IgD-negative memory B cell (primary cell): ENCODE data around the gene SFXN5. TPM values are rescaled to one million over a fixed set of nuclear protein-coding genes. Genes with fewer than 3 reads are reported as not detected.

ENCODE experiments used
- H3K27ac Mint-ChIP-seq, 3 donors: one replicate each; pipeline ENCODE4 v1.8.0; 2020 to 2022; ENCODE audit warnings: mild to moderate bottlenecking in 3 of 3, mixed read lengths in 3 of 3, moderate library complexity in 1 of 3
- H3K27me3 Mint-ChIP-seq: one replicate; pipeline ENCODE4 v1.8.0; 2021; ENCODE audit warnings: mixed read lengths
- H3K36me3 Mint-ChIP-seq: one replicate; pipeline ENCODE4 v1.8.0; 2020; ENCODE audit warnings: mild to moderate bottlenecking, mixed read lengths
- H3K4me1 Mint-ChIP-seq, 3 donors: one replicate each; pipeline ENCODE4 v1.8.0; 2020 to 2022; ENCODE audit warnings: mixed read lengths in 3 of 3, mild to moderate bottlenecking in 1 of 3
- H3K4me3 Mint-ChIP-seq, 4 donors: one replicate each; pipeline ENCODE4 v1.8.0; 2020 to 2022; ENCODE audit warnings: mild to moderate bottlenecking in 4 of 4, mixed read lengths in 4 of 4, moderate library complexity in 3 of 4
- H3K9me3 Mint-ChIP-seq, 3 donors: one replicate each; pipeline ENCODE4 v1.8.0; 2020 to 2021; ENCODE audit warnings: mixed read lengths in 3 of 3, mild to moderate bottlenecking in 1 of 3
- polyA plus RNA-seq: library from polyadenylated mRNA; unstranded; fragments of 300-500 nt; fragmentation: Illumina TruSeq; gene quantifications from one replicate; pipeline ENCODE4 v1.2.3, GENCODE V29; 2021

The SFXN5 gene
- polyA plus RNA-seq, 1 donor from 2014 or later: 2.8 TPM

DNA sequence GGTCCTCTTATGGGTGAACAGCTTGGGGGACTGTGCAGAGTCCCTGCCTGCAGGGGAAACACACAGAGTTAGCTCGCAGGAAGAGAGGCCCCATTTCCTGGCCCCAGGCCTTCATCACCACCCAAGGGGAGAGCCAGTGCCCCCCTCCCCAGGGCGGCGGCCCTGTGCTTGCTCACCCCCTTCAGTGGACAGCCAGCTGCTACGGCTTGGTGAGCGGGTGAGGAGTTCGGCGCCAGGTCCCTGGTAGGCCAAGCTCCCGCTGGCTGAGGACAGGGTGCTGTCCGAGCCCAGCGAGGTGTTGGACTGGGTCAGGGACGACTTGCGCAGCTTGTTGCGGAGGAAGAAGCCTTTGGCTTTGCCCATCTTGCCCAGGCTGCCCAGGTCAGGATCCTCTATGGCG lies 17.2 kb upstream of the SFXN5 start:
- no peaks in the 10 kb centered on the region for H3K9me3 Mint-ChIP-seq
- H3K36me3 Mint-ChIP-seq: no peaks in the 10 kb centered on the region
- no peak overlapping the region for H3K4me3 Mint-ChIP-seq
- no peaks in the 10 kb centered on the region for H3K27me3 Mint-ChIP-seq
- H3K4me1 Mint-ChIP-seq: no peaks in the 10 kb centered on the region
- H3K27ac Mint-ChIP-seq: no peak overlapping the region

DNA sequence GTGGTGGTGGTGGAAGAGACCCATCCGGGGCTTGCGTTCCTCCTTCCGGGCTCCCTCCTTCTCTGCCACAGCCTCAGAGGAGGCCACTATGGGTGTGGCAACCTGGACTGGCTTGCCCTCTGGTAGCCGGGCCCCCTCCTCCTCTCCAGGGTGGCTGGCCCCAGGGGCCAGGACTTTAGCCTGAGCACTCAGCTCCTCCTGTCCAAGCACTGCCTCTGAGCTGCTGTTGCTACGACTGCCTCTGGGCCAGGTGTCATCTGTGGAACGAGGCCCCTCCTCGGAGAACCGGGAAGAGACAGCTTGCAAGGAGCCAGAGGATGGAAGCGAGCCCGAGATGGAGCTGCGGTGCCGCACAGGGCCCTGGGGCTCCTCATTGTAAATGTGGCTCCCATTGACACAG lies 16.7 kb upstream of the SFXN5 start:
- H3K27ac Mint-ChIP-seq: no peak overlapping the region
- no peaks in the 10 kb centered on the region for H3K27me3 Mint-ChIP-seq
- no peaks in the 10 kb centered on the region for H3K9me3 Mint-ChIP-seq
- no peaks in the 10 kb centered on the region for H3K36me3 Mint-ChIP-seq
- no peaks in the 10 kb centered on the region for H3K4me1 Mint-ChIP-seq
- H3K4me3 Mint-ChIP-seq: no peak overlapping the region

DNA sequence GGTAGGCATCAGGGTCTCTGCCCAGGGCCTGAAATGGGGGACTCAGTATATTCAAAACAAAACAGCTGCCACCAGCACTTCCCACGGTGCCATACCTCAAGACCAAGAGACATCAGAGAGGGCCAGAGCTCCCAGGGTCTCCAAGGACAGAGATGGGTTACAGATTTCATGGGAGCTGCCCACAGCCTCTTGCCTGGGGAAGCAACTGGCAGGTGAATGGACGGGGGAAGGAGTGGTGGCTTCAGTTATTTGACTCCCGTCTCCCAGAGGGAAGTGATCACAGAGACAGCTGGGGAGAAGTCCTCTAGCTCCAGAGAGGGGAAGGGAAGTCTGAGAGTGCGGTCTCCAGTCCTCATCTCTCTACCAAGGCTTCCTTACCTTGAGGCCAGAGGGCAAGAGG lies 15.8 kb upstream of the SFXN5 start:
- Mint-ChIP-seq H3K4me3 (no peak overlapping the region), H3K36me3 (no peaks in the 10 kb centered on the region), H3K9me3 (no peaks in the 10 kb centered on the region), H3K27ac (no peak overlapping the region), H3K4me1 (no peaks in the 10 kb centered on the region), H3K27me3 (no peaks in the 10 kb centered on the region)

DNA sequence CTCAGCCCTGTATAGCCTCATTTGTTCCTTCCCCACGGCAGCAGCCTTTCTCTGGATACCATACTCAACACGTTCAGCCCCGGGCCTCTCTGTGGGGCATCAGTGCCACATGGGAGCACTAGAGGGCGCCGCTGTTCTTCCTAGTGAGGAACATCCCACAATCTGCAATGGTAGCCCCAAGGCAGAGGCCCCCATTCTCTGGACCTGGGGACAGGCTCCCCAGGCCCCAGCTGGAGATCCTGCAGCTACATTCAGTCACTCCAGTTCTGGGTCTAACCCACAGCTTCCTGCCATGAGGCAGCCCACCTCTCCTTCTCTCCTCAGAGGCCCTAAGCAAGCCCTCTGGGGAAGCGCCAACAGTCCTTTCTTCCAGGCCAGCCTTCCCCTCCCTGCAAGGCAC lies 14.2 kb upstream of the SFXN5 start:
- Mint-ChIP-seq H3K4me3 (no peak overlapping the region), H3K9me3 (no peaks in the 10 kb centered on the region), H3K4me1 (no peaks in the 10 kb centered on the region), H3K27ac (no peak overlapping the region), H3K27me3 (no peaks in the 10 kb centered on the region), H3K36me3 (no peaks in the 10 kb centered on the region)

DNA sequence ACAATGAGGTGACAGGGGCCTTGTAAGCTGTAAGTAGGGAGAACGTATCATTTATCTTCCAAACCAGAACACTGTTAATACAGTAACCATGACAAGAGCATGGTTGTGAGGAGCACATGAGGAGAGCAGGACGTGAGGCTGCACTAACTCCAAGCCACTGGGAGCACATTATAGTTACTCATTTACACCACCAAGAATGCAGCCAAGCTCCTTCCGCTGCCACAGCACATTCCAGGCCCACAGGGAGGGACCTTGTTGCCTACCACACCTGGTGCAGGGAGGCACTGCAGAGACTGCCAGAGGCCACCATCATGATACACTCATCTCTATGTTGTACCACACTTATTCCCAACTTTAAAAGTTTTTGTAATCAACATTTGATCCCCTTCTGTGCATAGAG lies 13.5 kb upstream of the SFXN5 start:
- Mint-ChIP-seq H3K27me3 (no peaks in the 10 kb centered on the region), H3K27ac (no peak overlapping the region), H3K36me3 (no peaks in the 10 kb centered on the region), H3K4me1 (no peaks in the 10 kb centered on the region), H3K9me3 (no peaks in the 10 kb centered on the region), H3K4me3 (no peak overlapping the region)

DNA sequence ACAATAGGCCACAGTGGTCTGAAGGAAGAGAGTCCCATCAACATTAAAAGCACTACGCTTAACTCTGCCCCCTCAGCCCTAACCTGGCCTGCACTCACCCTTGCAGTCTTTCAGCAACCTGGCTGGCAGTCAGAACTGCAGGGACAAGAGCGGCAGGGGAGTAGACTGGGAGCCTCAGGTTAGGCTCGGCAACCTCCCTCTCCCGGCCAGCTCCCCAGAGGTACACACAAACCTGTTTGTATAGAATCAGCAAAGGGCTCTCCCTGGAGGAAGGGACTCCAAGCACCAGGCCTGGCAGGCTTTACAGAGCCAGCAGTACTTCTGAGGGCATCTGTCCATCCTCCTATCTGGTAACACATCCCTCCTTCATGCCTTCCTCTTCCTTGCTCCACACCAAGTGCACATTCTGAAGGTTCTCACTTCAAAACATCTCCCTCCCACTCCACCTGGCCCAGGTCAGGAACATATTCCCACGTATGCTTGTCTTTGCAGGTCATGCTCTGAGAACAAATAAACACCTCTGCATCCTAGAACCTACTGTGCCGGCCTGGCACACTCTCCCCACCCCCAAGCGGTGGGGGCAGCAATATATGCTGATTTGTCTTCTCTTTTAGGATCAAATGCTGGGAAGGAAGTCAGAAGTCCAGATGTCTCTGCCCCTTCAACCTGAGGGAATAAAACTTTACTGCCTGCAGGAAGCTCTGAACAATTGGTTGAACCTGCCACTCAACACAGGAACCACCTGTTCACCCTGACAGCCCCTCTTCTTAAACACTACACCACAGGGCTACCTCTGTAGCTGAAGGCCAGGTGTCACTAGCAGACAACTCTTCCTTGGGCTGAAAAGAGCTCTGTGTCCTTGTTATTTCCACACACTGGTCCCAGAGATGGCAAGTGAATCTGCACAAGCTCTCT lies 12.6 kb upstream of the SFXN5 start:
- H3K27ac Mint-ChIP-seq: peak overlapping the region in 1 of 3 donors; percentile 64
- no peaks in the 10 kb centered on the region for H3K4me1 Mint-ChIP-seq
- no peaks in the 10 kb centered on the region for H3K9me3 Mint-ChIP-seq
- H3K4me3 Mint-ChIP-seq: no peak overlapping the region
- no peaks in the 10 kb centered on the region for H3K27me3 Mint-ChIP-seq
- no peaks in the 10 kb centered on the region for H3K36me3 Mint-ChIP-seq

DNA sequence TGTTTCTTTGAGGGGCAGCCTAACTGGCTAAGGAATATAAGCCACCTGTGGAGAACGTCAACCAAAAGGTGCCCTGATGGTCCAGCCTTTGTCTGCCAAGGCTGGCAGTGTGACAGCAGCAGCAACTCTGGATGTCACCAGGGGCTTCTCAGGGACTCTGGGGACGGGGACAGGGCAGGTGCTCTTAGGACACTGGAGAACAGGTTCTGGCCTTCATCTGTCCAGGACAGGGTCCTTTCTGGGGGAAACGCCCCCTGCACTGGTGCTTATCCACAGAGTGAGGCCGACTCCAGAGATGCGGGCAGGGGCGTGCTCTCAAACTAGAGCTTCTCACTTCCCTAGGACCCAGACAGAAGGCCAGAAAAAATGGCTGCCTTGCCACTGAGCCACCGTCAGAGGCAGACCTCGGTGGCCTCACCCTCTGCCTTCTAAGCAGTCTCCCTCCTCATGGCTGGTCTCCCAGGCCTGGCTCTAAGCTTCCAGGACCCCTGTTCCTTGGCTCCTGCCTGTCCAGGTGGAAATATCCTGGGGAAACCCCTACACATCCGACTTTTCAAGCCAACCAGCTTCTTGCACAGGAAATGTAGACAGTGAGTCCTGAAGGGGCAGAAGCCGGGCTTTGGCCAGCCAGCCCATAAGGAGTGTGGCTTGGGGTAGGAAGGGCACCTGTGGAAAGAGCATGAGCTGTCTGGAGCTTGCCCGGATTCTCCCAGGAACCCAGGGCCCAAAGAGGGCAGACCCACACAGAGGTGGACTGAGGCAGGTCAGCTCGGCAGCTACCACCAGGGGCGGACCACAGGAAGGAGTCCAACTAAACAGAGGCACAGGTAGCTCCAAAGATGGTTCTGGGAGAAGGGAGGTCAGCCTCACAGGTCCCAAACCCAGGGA lies 11.3 kb upstream of the SFXN5 start:
- Mint-ChIP-seq H3K9me3 (no peaks in the 10 kb centered on the region), H3K27ac (no peak overlapping the region), H3K27me3 (peaks cover 3% of the 10 kb centered on the region), H3K36me3 (peaks cover 1% of the 10 kb centered on the region), H3K4me3 (no peak overlapping the region), H3K4me1 (no peaks in the 10 kb centered on the region)

DNA sequence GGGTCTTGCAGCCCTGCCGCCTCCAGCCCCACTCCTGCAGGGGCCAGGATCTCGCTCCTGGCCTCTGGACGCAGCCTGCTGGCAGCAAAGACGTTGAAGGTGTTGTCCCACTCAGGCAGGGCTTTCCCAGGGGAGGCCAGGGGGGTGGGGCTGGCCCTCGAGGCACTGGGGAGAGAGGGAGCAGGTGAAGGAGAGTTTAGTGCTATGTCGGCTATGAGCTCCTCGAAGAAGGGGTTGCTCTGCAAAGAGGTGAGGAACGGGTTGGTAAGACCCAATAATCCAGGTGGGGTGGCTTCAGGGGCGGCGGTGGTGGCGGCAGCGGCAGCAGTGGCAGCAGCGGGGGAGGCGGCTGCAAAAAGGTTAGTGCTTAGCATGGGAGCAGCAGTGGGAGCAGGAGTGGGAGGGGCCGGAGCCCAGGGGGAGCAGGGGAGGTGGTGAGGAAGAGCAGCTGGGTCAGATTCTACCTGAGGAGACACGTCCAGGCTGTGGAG lies 9.7 kb upstream of the SFXN5 start:
- no peaks in the 10 kb centered on the region for H3K4me1 Mint-ChIP-seq
- peaks cover 3% of the 10 kb centered on the region for H3K27me3 Mint-ChIP-seq
- peaks cover 1% of the 10 kb centered on the region for H3K36me3 Mint-ChIP-seq
- H3K27ac Mint-ChIP-seq: no peak overlapping the region
- no peak overlapping the region for H3K4me3 Mint-ChIP-seq
- no peaks in the 10 kb centered on the region for H3K9me3 Mint-ChIP-seq

DNA sequence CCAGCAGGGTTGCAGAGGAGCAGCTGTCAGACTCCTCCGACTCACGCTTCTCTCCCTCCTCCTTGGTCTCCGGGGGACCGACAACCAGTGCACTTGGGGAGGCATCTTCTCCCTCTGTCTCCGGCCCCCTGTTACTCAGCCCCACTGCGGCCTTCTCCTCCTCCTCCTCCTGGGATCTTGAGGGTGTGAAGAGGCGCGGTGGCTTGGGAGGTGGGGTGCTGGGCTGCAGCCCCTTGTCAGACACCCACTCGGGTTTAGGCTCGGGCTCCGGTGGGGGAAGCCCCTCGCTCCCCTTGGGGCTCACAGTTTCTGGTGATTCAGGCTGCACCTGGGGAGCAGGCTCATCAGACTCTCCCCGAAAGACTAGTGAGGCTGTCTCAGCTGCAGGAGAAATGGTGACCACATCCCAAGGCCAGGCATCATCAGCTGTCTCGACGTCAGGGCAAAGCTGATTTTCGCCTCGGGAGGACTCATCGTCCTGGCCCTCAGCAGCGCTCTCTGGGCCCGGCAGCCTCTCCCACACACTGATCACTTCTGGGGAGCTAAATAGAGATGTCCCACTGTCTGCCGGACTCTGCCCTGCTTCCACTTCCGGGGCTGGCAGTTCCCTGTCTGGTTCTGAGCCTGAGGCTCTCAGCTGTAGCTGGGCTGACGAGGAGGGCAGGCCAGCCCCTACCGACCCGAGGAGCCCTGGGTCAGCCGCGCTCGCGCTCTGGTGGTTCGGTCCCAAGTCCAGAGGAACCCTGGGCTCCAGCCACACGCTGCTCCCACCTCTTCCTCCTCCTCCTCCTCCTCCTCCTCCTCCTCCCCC lies 9.0 kb upstream of the SFXN5 start:
- no peak overlapping the region for H3K4me3 Mint-ChIP-seq
- no peaks in the 10 kb centered on the region for H3K9me3 Mint-ChIP-seq
- no peaks in the 10 kb centered on the region for H3K4me1 Mint-ChIP-seq
- peaks cover 1% of the 10 kb centered on the region for H3K36me3 Mint-ChIP-seq
- no peak overlapping the region for H3K27ac Mint-ChIP-seq
- H3K27me3 Mint-ChIP-seq: peaks cover 3% of the 10 kb centered on the region

DNA sequence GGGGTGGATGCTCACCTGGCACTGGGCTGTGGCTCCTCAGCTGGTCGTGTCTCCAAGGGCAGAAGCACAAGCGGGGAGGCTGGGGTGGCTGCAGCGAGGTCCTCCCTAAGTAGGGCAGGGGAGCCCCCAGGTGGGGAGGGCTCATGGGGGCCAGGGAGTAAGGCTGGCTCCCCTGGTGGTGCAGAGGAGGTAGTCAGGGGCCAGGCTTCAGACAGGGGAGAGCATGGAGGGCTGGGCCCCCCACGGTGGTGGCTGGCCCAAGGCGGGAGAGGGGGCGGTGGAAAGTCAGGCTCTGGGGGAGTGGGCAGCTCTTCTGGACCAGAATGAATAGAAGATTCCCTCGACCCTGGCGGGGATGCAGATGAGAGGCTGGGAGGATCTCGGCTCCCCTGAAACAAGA lies 8.1 kb upstream of the SFXN5 start:
- Mint-ChIP-seq H3K4me3 (no peak overlapping the region), H3K9me3 (no peaks in the 10 kb centered on the region), H3K27ac (no peak overlapping the region), H3K36me3 (peaks cover 1% of the 10 kb centered on the region), H3K27me3 (peaks cover 3% of the 10 kb centered on the region), H3K4me1 (no peaks in the 10 kb centered on the region)

DNA sequence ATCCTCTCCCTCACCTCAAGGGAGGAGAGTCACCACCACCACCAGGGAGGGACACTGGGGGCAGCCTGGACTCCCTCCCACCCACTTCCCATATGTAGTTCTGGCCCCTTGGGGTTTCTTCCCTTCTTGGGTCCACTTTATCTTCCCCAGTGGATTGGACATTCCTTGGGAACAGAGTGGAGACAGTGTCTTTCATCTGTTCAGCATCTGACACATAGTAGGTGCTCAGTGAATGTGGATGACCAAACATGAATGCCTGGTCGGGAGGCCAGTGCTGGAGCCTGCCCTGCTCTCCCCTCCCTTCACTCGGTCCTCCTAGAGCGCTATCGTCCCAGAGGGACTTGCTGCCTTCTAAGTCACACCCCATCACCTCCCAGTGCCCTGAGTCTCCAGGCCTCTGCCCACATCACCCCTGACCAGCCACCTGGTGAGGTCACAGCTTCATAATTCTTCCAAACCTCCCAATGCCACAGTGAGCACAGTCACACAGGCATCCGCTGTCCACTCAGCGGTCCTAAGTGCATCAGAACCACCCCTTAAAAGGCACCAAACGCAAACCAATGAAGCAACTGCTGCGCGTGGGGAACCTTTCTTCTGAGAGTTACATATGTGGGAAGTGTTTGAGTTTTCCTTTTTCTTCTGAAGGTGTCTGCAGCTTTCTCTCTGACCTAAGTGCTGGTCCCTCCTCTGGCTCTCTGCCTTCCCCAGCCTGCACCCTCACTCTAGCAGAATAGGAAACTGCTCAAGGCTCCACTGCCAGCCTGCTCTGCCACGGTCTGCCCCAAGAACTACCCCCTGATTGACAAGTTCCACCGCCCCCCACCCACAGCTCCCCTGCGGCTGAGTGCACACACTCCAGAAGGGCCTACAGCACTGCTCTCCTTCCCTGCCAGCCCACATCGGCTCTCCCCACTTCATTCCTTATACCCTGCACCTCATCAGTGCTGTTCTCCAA lies 7.2 kb upstream of the SFXN5 start:
- H3K4me1 Mint-ChIP-seq: no peaks in the 10 kb centered on the region
- H3K9me3 Mint-ChIP-seq: no peaks in the 10 kb centered on the region
- H3K27me3 Mint-ChIP-seq: peaks cover 3% of the 10 kb centered on the region
- peak overlapping the region in 1 of 3 donors; percentile 11 for H3K27ac Mint-ChIP-seq
- no peak overlapping the region for H3K4me3 Mint-ChIP-seq
- peaks cover 1% of the 10 kb centered on the region for H3K36me3 Mint-ChIP-seq

DNA sequence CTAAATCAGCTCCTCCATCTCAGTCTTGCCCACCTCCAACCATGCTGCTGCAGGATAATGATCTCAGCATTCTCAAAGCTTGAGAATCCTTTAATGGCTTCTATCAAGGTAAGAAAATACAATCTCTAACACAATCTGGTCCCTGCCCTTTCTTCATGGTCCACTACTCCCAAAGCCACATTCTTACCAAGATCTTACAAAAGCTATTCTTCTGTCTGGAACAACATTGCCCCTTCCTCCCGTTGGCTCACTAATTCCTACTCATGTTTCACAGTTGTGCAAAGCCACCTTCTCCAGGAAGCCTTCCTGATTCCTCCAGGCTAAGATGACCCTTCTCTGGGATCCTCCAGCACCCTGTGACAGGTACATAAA lies 5.9 kb upstream of the SFXN5 start:
- Mint-ChIP-seq H3K27me3 (peaks cover 3% of the 10 kb centered on the region), H3K4me1 (no peaks in the 10 kb centered on the region), H3K9me3 (no peaks in the 10 kb centered on the region), H3K4me3 (peak overlapping the region in 1 of 4 donors; percentile 45), H3K36me3 (peaks cover 1% of the 10 kb centered on the region), H3K27ac (peak overlapping the region in 1 of 3 donors; percentile 13)

DNA sequence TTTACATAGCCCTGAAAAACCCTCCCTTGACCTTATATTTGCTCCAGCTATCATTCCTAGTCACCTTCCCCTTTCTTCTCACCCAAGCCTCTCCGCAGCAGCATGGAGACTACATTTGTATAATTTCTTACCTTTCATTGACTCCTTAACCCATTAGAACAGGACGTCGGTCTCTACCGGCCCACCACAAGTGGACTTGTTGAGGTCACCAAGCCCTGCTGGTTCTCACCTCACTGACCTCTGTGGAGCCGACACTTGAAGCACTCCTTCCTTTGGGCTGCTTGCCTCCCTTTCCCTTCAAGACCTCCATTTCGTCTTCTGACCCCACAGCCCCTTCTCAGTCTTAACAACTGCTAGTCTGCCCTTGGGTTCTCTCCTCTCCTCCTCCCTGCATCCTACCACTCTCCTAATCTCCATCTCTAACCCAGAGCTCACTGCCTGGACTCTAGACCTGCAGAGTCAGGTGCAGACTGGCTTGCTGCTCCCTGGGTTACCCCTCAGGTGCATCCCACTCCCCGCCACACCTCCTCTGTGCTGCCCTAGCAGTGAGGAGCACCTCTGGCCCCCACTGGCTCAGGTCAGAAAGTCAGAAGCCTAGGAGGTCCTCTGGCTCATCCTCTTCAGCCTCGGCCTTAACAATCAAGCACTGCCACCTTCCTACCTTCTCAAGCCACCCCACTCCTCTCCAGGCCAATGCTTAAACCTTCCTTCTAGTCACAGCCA lies 5.3 kb upstream of the SFXN5 start:
- peak overlapping the region in 1 of 3 donors; percentile 13 for H3K27ac Mint-ChIP-seq
- peak overlapping the region in 1 of 4 donors; percentile 45 for H3K4me3 Mint-ChIP-seq
- peaks cover 3 to 5% (median 4%) of the 10 kb centered on the region in 3 donors for H3K4me1 Mint-ChIP-seq
- peaks cover 1% of the 10 kb centered on the region for H3K36me3 Mint-ChIP-seq
- peaks cover 3% of the 10 kb centered on the region for H3K27me3 Mint-ChIP-seq
- no peaks in the 10 kb centered on the region for H3K9me3 Mint-ChIP-seq
